ENCODE data around the gene CCDC71L.

The CCDC71L gene

GRCh38 chr7:106639476-106640334 is 21.3 kb downstream of the CCDC71L start:
- H3K27me3 ChIP-seq (ENCODE audit: control insufficient read depth, insufficient read depth, low read length): no peaks in the 10 kb centered on the region
- no peaks in the 10 kb centered on the region for H3K4me1 ChIP-seq (ENCODE audit: control insufficient read depth, low read depth, low read length)
- no peak overlapping the region for H3K4me3 ChIP-seq (ENCODE audit: low read length)
- H3K36me3 ChIP-seq (ENCODE audit: control insufficient read depth, low read depth, low read length): no peaks in the 10 kb centered on the region
- no peak overlapping the region for H3K27ac ChIP-seq (ENCODE audit: low read length)
- H3K9ac ChIP-seq (ENCODE audit: low read length): no peak overlapping the region
- H3K9me3 ChIP-seq (ENCODE audit: control insufficient read depth, low read depth, low read length): no peaks in the 10 kb centered on the region

GRCh38 chr7:106635411-106635810 is 25.5 kb downstream of the CCDC71L start:
- Histone ChIP-seq H3K4me3 (ENCODE audit: low read length) (no peak overlapping the region), H3K27ac (ENCODE audit: low read length) (no peak overlapping the region), H3K9me3 (ENCODE audit: control insufficient read depth, low read depth, low read length) (no peaks in the 10 kb centered on the region), H3K4me1 (ENCODE audit: control insufficient read depth, low read depth, low read length) (no peaks in the 10 kb centered on the region), H3K27me3 (ENCODE audit: control insufficient read depth, insufficient read depth, low read length) (no peaks in the 10 kb centered on the region), H3K36me3 (ENCODE audit: control insufficient read depth, low read depth, low read length) (no peaks in the 10 kb centered on the region), H3K9ac (ENCODE audit: low read length) (no peak overlapping the region)

GRCh38 chr7:106634958-106635357 is 26.0 kb downstream of the CCDC71L start:
- Histone ChIP-seq H3K27ac (ENCODE audit: low read length) (no peak overlapping the region), H3K36me3 (ENCODE audit: control insufficient read depth, low read depth, low read length) (no peaks in the 10 kb centered on the region)

GRCh38 chr7:106630648-106631047 is 30.3 kb downstream of the CCDC71L start:
- Histone ChIP-seq H3K36me3 (ENCODE audit: control insufficient read depth, low read depth, low read length) (no peaks in the 10 kb centered on the region), H3K4me3 (ENCODE audit: low read length) (no peak overlapping the region), H3K27me3 (ENCODE audit: control insufficient read depth, insufficient read depth, low read length) (no peaks in the 10 kb centered on the region), H3K9ac (ENCODE audit: low read length) (no peak overlapping the region), H3K4me1 (ENCODE audit: control insufficient read depth, low read depth, low read length) (no peaks in the 10 kb centered on the region), H3K27ac (ENCODE audit: low read length) (no peak overlapping the region), H3K9me3 (ENCODE audit: control insufficient read depth, low read depth, low read length) (no peaks in the 10 kb centered on the region)

More at GRCh38 chr7:106634958-106635357, 26.0 kb downstream of the CCDC71L start:
- Histone ChIP-seq H3K27me3 (ENCODE audit: control insufficient read depth, insufficient read depth, low read length) (no peaks in the 10 kb centered on the region), H3K4me1 (ENCODE audit: control insufficient read depth, low read depth, low read length) (no peaks in the 10 kb centered on the region), H3K4me3 (ENCODE audit: low read length) (no peak overlapping the region), H3K9me3 (ENCODE audit: control insufficient read depth, low read depth, low read length) (no peaks in the 10 kb centered on the region), H3K9ac (ENCODE audit: low read length) (no peak overlapping the region)

GRCh38 chr7:106629516-106629915 is 31.4 kb downstream of the CCDC71L start:
- Histone ChIP-seq H3K9ac (ENCODE audit: low read length) (no peak overlapping the region), H3K27ac (ENCODE audit: low read length) (no peak overlapping the region), H3K4me1 (ENCODE audit: control insufficient read depth, low read depth, low read length) (no peaks in the 10 kb centered on the region), H3K4me3 (ENCODE audit: low read length) (no peak overlapping the region), H3K9me3 (ENCODE audit: control insufficient read depth, low read depth, low read length) (no peaks in the 10 kb centered on the region), H3K27me3 (ENCODE audit: control insufficient read depth, insufficient read depth, low read length) (no peaks in the 10 kb centered on the region), H3K36me3 (ENCODE audit: control insufficient read depth, low read depth, low read length) (no peaks in the 10 kb centered on the region)

- Histone ChIP-seq H3K4me1 (ENCODE audit: control insufficient read depth, low read depth, low read length) (no peaks in the 10 kb centered on the region), H3K27me3 (ENCODE audit: control insufficient read depth, insufficient read depth, low read length) (no peaks in the 10 kb centered on the region), H3K27ac (ENCODE audit: low read length) (no peak overlapping the region), H3K36me3 (ENCODE audit: control insufficient read depth, low read depth, low read length) (no peaks in the 10 kb centered on the region), H3K4me3 (ENCODE audit: low read length) (no peak overlapping the region), H3K9me3 (ENCODE audit: control insufficient read depth, low read depth, low read length) (no peaks in the 10 kb centered on the region), H3K9ac (ENCODE audit: low read length) (no peak overlapping the region)
Observed at GRCh38 chr7:106626376-106627164, 34.4 kb downstream of the CCDC71L start.

GRCh38 chr7:106625678-106626301 is 35.2 kb downstream of the CCDC71L start:
- Histone ChIP-seq H3K4me1 (ENCODE audit: control insufficient read depth, low read depth, low read length) (no peaks in the 10 kb centered on the region), H3K4me3 (ENCODE audit: low read length) (no peak overlapping the region)

GRCh38 chr7:106623853-106624252 is 37.1 kb downstream of the CCDC71L start:
- Histone ChIP-seq H3K9ac (ENCODE audit: low read length) (no peak overlapping the region), H3K4me3 (ENCODE audit: low read length) (no peak overlapping the region), H3K36me3 (ENCODE audit: control insufficient read depth, low read depth, low read length) (no peaks in the 10 kb centered on the region), H3K27ac (ENCODE audit: low read length) (no peak overlapping the region), H3K4me1 (ENCODE audit: control insufficient read depth, low read depth, low read length) (no peaks in the 10 kb centered on the region), H3K9me3 (ENCODE audit: control insufficient read depth, low read depth, low read length) (no peaks in the 10 kb centered on the region), H3K27me3 (ENCODE audit: control insufficient read depth, insufficient read depth, low read length) (no peaks in the 10 kb centered on the region)

More at GRCh38 chr7:106625678-106626301, 35.2 kb downstream of the CCDC71L start:
- Histone ChIP-seq H3K27ac (ENCODE audit: low read length) (no peak overlapping the region), H3K9ac (ENCODE audit: low read length) (no peak overlapping the region), H3K36me3 (ENCODE audit: control insufficient read depth, low read depth, low read length) (no peaks in the 10 kb centered on the region), H3K27me3 (ENCODE audit: control insufficient read depth, insufficient read depth, low read length) (no peaks in the 10 kb centered on the region), H3K9me3 (ENCODE audit: control insufficient read depth, low read depth, low read length) (no peaks in the 10 kb centered on the region)

GRCh38 chr7:106623315-106623660 is 37.7 kb downstream of the CCDC71L start:
- no peak overlapping the region for H3K4me3 ChIP-seq (ENCODE audit: low read length)
- no peaks in the 10 kb centered on the region for H3K4me1 ChIP-seq (ENCODE audit: control insufficient read depth, low read depth, low read length)
- no peak overlapping the region for H3K27ac ChIP-seq (ENCODE audit: low read length)
- no peaks in the 10 kb centered on the region for H3K36me3 ChIP-seq (ENCODE audit: control insufficient read depth, low read depth, low read length)
- no peak overlapping the region for H3K9ac ChIP-seq (ENCODE audit: low read length)
- H3K27me3 ChIP-seq (ENCODE audit: control insufficient read depth, insufficient read depth, low read length): no peaks in the 10 kb centered on the region
- no peaks in the 10 kb centered on the region for H3K9me3 ChIP-seq (ENCODE audit: control insufficient read depth, low read depth, low read length)

GRCh38 chr7:106622654-106623314 is 38.2 kb downstream of the CCDC71L start:
- no peak overlapping the region for H3K9ac ChIP-seq (ENCODE audit: low read length)
- H3K4me3 ChIP-seq (ENCODE audit: low read length): no peak overlapping the region
- no peaks in the 10 kb centered on the region for H3K4me1 ChIP-seq (ENCODE audit: control insufficient read depth, low read depth, low read length)
- H3K27ac ChIP-seq (ENCODE audit: low read length): no peak overlapping the region
- H3K9me3 ChIP-seq (ENCODE audit: control insufficient read depth, low read depth, low read length): no peaks in the 10 kb centered on the region
- no peaks in the 10 kb centered on the region for H3K27me3 ChIP-seq (ENCODE audit: control insufficient read depth, insufficient read depth, low read length)
- no peaks in the 10 kb centered on the region for H3K36me3 ChIP-seq (ENCODE audit: control insufficient read depth, low read depth, low read length)
